BE2C (cell line): ENCODE results near the gene UGGT2.

Experiments used
- DNase-seq: peaks from one replicate; pipeline ENCODE4 v3.0.0-alpha.2; 2020
- H3K27me3 ChIP-seq: fragments of 250-450 bp; sonication (Bioruptor Pico); 2 replicates; pipeline ENCODE4 v1.5.1; 2020; ENCODE audit warnings: mild to moderate bottlenecking
- H3K36me3 ChIP-seq: fragments of 250-450 bp; sonication (Bioruptor Pico); 2 replicates; pipeline ENCODE4 v1.5.1; 2020; ENCODE audit warnings: mild to moderate bottlenecking
- H3K4me1 ChIP-seq: fragments of 250-450 bp; sonication (Bioruptor Pico); 2 replicates; pipeline ENCODE4 v1.5.1; 2020
- H3K4me3 ChIP-seq: 2 replicates; pipeline ENCODE4 v1.5.1; 2011; ENCODE audit warnings: low read depth, low read length
- H3K9me3 ChIP-seq: fragments of 250-450 bp; sonication (Bioruptor Pico); 2 replicates; pipeline ENCODE4 v1.5.1; 2020
- CTCF ChIP-seq: IDR thresholded peaks from 2 replicates; pipeline ENCODE4 v1.5.1; 2012; ENCODE audit warnings: mild to moderate bottlenecking, low read depth, low read length

Gene UGGT2

GRCh38 chr13:95926231-95926630 is 127.0 kb downstream of the UGGT2 start:
- no peak for DNase-seq
- H3K36me3 ChIP-seq = peaks cover 7% of the 10 kb centered on the region
- H3K27me3 ChIP-seq = no peaks in the 10 kb centered on the region
- H3K4me1 ChIP-seq = no peaks in the 10 kb centered on the region
- H3K9me3 ChIP-seq = peaks cover 2% of the 10 kb centered on the region; the same call in 1 of the 2 replicates
- no peak overlapping the region for H3K4me3 ChIP-seq
- no peak for TF ChIP-seq CTCF

GRCh38 chr13:95924389-95924994 is 128.7 kb downstream of the UGGT2 start:
- Histone ChIP-seq H3K27me3 (no peaks in the 10 kb centered on the region), H3K4me3 (no peak overlapping the region), H3K36me3 (peaks cover under 1% of the 10 kb centered on the region; the same call in 1 of the 2 replicates), H3K9me3 (peaks cover 2% of the 10 kb centered on the region; the same call in 1 of the 2 replicates), H3K4me1 (no peaks in the 10 kb centered on the region)
- no peak for TF ChIP-seq CTCF
- DNase-seq = no peak

- Histone ChIP-seq H3K36me3 (no peaks in the 10 kb centered on the region), H3K27me3 (no peaks in the 10 kb centered on the region), H3K4me3 (no peak overlapping the region), H3K4me1 (no peaks in the 10 kb centered on the region), H3K9me3 (no peaks in the 10 kb centered on the region)
- DNase-seq = no peak
- TF ChIP-seq CTCF = no peak
Measured at GRCh38 chr13:95921485-95921884, 131.7 kb downstream of the UGGT2 start.

GRCh38 chr13:95920485-95920884 is 132.7 kb downstream of the UGGT2 start:
- Histone ChIP-seq H3K36me3 (no peaks in the 10 kb centered on the region), H3K9me3 (no peaks in the 10 kb centered on the region), H3K4me3 (no peak overlapping the region), H3K4me1 (no peaks in the 10 kb centered on the region), H3K27me3 (no peaks in the 10 kb centered on the region)
- TF ChIP-seq CTCF = no peak
- DNase-seq = no peak

- Histone ChIP-seq H3K9me3 (no peaks in the 10 kb centered on the region; the same call in 1 of the 2 replicates), H3K4me3 (no peak overlapping the region), H3K27me3 (no peaks in the 10 kb centered on the region), H3K36me3 (peaks cover 2% of the 10 kb centered on the region), H3K4me1 (no peaks in the 10 kb centered on the region)
- TF ChIP-seq CTCF = no peak
- DNase-seq = no peak
Measured at GRCh38 chr13:95918860-95919259, 134.3 kb downstream of the UGGT2 start.

- Histone ChIP-seq H3K36me3 (peaks cover 3% of the 10 kb centered on the region), H3K4me1 (no peaks in the 10 kb centered on the region), H3K27me3 (no peaks in the 10 kb centered on the region), H3K4me3 (no peak overlapping the region), H3K9me3 (no peaks in the 10 kb centered on the region; the same call in 1 of the 2 replicates)
- TF ChIP-seq CTCF = no peak
- DNase-seq = no peak
Measured at GRCh38 chr13:95914991-95915501, 138.2 kb downstream of the UGGT2 start.
